Measurements from ENCODE around the gene CCT7.

Gene CCT7

DNA sequence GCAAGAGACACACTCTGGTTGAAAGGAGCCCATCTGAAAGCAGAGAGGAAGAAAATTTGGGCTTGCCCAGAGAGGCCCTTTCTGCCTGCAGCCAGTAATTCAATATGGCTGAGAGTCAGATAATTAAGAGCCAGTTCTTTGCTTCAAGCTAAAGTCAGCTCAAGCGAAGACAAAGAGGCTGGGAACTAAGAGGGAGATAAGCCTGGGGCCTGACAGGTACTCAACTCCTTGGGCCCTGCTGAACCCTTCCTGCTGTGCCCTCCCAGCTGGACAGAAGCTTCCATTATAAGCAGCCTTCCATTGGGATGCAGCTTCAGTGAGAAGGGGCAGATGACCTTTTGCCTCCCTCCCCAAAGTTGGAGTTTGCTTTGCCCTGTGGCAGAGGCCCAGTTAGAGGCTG lies 38.2 kb downstream of the CCT7 start:
- H3K4me1 ChIP-seq (ENCODE audit: control insufficient read depth, insufficient read depth, low read length), result peaks cover 4% of the 10 kb centered on the region; the same call in 1 of the 2 replicates
- CTCF ChIA-PET, result interaction anchor here (0.6 to 2.3 kb wide), 3 partner anchors 17 to 95 kb away, joined by 3 to 10 read pairs (median 3); no protein-coding TSS in a partner anchor
- TF ChIP-seq, protein P1, sequence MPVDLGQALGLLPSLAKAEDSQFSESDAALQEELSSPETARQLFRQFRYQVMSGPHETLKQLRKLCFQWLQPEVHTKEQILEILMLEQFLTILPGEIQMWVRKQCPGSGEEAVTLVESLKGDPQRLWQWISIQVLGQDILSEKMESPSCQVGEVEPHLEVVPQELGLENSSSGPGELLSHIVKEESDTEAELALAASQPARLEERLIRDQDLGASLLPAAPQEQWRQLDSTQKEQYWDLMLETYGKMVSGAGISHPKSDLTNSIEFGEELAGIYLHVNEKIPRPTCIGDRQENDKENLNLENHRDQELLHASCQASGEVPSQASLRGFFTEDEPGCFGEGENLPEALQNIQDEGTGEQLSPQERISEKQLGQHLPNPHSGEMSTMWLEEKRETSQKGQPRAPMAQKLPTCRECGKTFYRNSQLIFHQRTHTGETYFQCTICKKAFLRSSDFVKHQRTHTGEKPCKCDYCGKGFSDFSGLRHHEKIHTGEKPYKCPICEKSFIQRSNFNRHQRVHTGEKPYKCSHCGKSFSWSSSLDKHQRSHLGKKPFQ (tag by site-specific recombination; IDR thresholded peaks at IDR 0.05), result no peak
- TF ChIP-seq ZNF19 (tag by site-specific recombination; IDR thresholded peaks at IDR 0.05; ENCODE audit: low read depth) (no peak), GLIS2 (tag by site-specific recombination; IDR thresholded peaks at IDR 0.05) (no peak), ZNF549 (tag by site-specific recombination; IDR thresholded peaks at IDR 0.05) (no peak), ZNF121 (tag by site-specific recombination; IDR thresholded peaks at IDR 0.05) (no peak), KLF7 (tag by site-specific recombination; IDR thresholded peaks at IDR 0.05; ENCODE audit: borderline replicate concordance) (no peak), ZNF366 (tag by site-specific recombination; conservative IDR thresholded peaks at IDR 0.05) (no peak), ZNF266 (tag by site-specific recombination; IDR thresholded peaks at IDR 0.05; ENCODE audit: low read depth) (no peak), ZNF324 (tag by site-specific recombination; IDR thresholded peaks at IDR 0.05) (no peak), HOXC10 (CRISPR knock-in tag; IDR thresholded peaks at IDR 0.05) (no peak), KLF8 (tag by site-specific recombination; IDR thresholded peaks at IDR 0.05) (no peak), ZNF404 (tag by site-specific recombination; IDR thresholded peaks at IDR 0.05) (no peak), ZNF660 (tag by site-specific recombination; IDR thresholded peaks at IDR 0.05) (no peak), ZNF423 (tag by site-specific recombination; IDR thresholded peaks at IDR 0.05) (no peak)
- POLR2A ChIA-PET, result interaction anchor here (0.8 kb wide), 1 partner anchor 9 kb away, joined by 3 read pairs; no protein-coding TSS in a partner anchor
- H3K4me3 ChIP-seq (ENCODE audit: low read depth, low read length), result no peak overlapping the region
- no peak overlapping the region for H3K27ac ChIP-seq (ENCODE audit: extremely low read depth, low read depth, low read length)
- H3K9me3 ChIP-seq (ENCODE audit: control insufficient read depth, insufficient read depth, low read depth, low read length), result no peaks in the 10 kb centered on the region
- peaks cover 0 to 14% of the 10 kb centered on the region in 2 experiments; a peak in 1 of 3 replicates for H3K36me3 ChIP-seq (ENCODE audit: control insufficient read depth in 2 of 2, insufficient read depth in 1 of 2, low read length in 2 of 2)

DNA sequence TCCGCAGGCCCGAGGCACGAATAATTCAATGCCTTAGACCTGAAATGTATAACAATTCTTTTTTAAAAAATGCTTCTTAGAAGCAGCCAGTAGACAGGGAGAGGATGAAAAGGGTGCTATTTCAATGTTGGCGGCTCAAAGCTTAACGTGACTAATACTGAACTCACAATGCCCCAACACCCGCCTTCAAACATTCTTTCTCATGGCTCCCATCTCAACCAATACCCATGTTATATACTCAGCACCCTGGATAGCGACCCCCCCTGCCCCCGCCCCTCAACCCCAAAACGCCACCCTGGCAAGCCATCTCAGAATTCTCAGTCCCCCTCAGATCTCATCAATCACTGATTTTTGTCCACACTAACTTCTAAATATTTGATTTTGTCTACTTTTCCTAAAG lies 45.7 kb downstream of the CCT7 start:
- Histone ChIP-seq H3K9me3 (ENCODE audit: control insufficient read depth, insufficient read depth, low read depth, low read length) (no peaks in the 10 kb centered on the region), H3K36me3 (ENCODE audit: control insufficient read depth in 2 of 2, insufficient read depth in 1 of 2, low read length in 2 of 2) (peaks cover 0 to 11% of the 10 kb centered on the region in 2 experiments; a peak in 1 of 3 replicates), H3K27ac (ENCODE audit: extremely low read depth, low read depth, low read length) (no peak overlapping the region), H3K4me1 (ENCODE audit: control insufficient read depth, insufficient read depth, low read length) (peaks cover 8% of the 10 kb centered on the region), H3K4me3 (ENCODE audit: low read depth, low read length) (no peak overlapping the region)
- TF ChIP-seq ZNF555 (tag by site-specific recombination; conservative IDR thresholded peaks at IDR 0.05) (no peak), ZNF768 (tag by site-specific recombination; IDR thresholded peaks at IDR 0.05) (no peak)
- TF ChIP-seq, protein P2, sequence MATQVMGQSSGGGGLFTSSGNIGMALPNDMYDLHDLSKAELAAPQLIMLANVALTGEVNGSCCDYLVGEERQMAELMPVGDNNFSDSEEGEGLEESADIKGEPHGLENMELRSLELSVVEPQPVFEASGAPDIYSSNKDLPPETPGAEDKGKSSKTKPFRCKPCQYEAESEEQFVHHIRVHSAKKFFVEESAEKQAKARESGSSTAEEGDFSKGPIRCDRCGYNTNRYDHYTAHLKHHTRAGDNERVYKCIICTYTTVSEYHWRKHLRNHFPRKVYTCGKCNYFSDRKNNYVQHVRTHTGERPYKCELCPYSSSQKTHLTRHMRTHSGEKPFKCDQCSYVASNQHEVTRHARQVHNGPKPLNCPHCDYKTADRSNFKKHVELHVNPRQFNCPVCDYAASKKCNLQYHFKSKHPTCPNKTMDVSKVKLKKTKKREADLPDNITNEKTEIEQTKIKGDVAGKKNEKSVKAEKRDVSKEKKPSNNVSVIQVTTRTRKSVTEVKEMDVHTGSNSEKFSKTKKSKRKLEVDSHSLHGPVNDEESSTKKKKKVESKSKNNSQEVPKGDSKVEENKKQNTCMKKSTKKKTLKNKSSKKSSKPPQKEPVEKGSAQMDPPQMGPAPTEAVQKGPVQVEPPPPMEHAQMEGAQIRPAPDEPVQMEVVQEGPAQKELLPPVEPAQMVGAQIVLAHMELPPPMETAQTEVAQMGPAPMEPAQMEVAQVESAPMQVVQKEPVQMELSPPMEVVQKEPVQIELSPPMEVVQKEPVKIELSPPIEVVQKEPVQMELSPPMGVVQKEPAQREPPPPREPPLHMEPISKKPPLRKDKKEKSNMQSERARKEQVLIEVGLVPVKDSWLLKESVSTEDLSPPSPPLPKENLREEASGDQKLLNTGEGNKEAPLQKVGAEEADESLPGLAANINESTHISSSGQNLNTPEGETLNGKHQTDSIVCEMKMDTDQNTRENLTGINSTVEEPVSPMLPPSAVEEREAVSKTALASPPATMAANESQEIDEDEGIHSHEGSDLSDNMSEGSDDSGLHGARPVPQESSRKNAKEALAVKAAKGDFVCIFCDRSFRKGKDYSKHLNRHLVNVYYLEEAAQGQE (tag by site-specific recombination; IDR thresholded peaks at IDR 0.05), result peak; percentile 85
- ChIA-PET CTCF (interaction anchor here (1.0 to 3.1 kb wide), 3 partner anchors 8 to 15 kb away, joined by 3 to 23 read pairs (median 4); no protein-coding TSS in a partner anchor), POLR2A (interaction anchor here (0.7 kb wide), 1 partner anchor 127 kb away, joined by 3 read pairs; no protein-coding TSS in a partner anchor)

DNA sequence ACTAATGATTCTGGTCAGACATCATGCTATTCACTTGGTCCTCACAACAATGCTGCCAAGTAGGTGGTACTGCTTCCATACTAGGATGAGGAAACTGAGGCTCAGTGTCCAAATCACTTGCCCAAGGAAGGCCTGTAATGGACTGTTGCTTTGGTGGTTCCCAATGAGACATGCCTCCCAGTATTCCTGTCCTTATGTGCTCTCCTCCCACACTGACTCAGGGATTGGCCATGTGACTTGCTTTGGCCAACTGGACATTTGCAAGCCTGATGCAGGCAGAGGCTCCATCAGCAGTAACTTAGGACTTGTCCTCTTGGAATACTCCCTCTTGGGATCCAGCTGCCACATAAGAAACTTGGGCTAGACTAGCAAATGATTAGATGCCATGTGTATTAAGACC lies 47.1 kb downstream of the CCT7 start:
- TF ChIP-seq ZNF596 (tag by site-specific recombination; IDR thresholded peaks at IDR 0.05) (no peak), ZNF548 (tag by site-specific recombination; IDR thresholded peaks at IDR 0.05) (no peak), BCL11B (tag by site-specific recombination; IDR thresholded peaks at IDR 0.05; ENCODE audit: low read depth) (no peak), ZNF394 (tag by site-specific recombination; IDR thresholded peaks at IDR 0.05; ENCODE audit: borderline replicate concordance) (no peak)
- TF ChIP-seq, protein P3, sequence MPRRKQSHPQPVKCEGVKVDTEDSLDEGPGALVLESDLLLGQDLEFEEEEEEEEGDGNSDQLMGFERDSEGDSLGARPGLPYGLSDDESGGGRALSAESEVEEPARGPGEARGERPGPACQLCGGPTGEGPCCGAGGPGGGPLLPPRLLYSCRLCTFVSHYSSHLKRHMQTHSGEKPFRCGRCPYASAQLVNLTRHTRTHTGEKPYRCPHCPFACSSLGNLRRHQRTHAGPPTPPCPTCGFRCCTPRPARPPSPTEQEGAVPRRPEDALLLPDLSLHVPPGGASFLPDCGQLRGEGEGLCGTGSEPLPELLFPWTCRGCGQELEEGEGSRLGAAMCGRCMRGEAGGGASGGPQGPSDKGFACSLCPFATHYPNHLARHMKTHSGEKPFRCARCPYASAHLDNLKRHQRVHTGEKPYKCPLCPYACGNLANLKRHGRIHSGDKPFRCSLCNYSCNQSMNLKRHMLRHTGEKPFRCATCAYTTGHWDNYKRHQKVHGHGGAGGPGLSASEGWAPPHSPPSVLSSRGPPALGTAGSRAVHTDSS (tag by site-specific recombination; IDR thresholded peaks at IDR 0.05), result no peak
- ChIA-PET POLR2A (no interaction called here), CTCF (interaction anchor here (0.5 to 3.1 kb wide), 2 partner anchors 9 to 69 kb away, joined by 3 to 23 read pairs; no protein-coding TSS in a partner anchor)
- H3K36me3 ChIP-seq (ENCODE audit: control insufficient read depth in 2 of 2, insufficient read depth in 1 of 2, low read length in 2 of 2), result peaks cover 0 to 11% of the 10 kb centered on the region in 2 experiments; a peak in 1 of 3 replicates
- no peaks in the 10 kb centered on the region for H3K9me3 ChIP-seq (ENCODE audit: control insufficient read depth, insufficient read depth, low read depth, low read length)
- H3K4me1 ChIP-seq (ENCODE audit: control insufficient read depth, insufficient read depth, low read length), result peaks cover 8% of the 10 kb centered on the region
- no peak overlapping the region for H3K27ac ChIP-seq (ENCODE audit: extremely low read depth, low read depth, low read length)
- H3K4me3 ChIP-seq (ENCODE audit: low read depth, low read length), result no peak overlapping the region

Data from HEK293 (cell line).